Nephron progenitor cell (in vitro differentiated cells): ENCODE results near the gene INPP4B.

Experiments used
- DNase-seq: peaks from one replicate; pipeline ENCODE4 v3.0.0; 2021
- H3K27ac Mint-ChIP-seq: 2 replicates; pipeline ENCODE4 v1.8.0; 2021; ENCODE audit warnings: mild to moderate bottlenecking, moderate library complexity, mixed read lengths
- H3K27me3 Mint-ChIP-seq: 2 replicates; pipeline ENCODE4 v1.8.0; 2021; ENCODE audit warnings: mild to moderate bottlenecking, low read depth, mixed read lengths; ENCODE audit not compliant: poor library complexity
- H3K36me3 Mint-ChIP-seq: 2 replicates; pipeline ENCODE4 v1.8.0; 2021; ENCODE audit warnings: low read depth, mixed read lengths
- H3K4me1 Mint-ChIP-seq: 2 replicates; pipeline ENCODE4 v1.8.0; 2021; ENCODE audit warnings: mixed read lengths
- H3K4me3 Mint-ChIP-seq: 2 replicates; pipeline ENCODE4 v1.8.0; 2021; ENCODE audit warnings: mild to moderate bottlenecking, moderate library complexity, mixed read lengths
- H3K9me3 Mint-ChIP-seq: 2 replicates; pipeline ENCODE4 v1.8.0; 2021; ENCODE audit warnings: mild to moderate bottlenecking, moderate library complexity, mixed read lengths
- TF ChIP-seq, protein P1 (sequence below): fragments of 200-600 bp; sonication (generic); IDR thresholded peaks from 2 replicates; pipeline ENCODE4 v1.5.0; 2021; ENCODE audit warnings: antibody characterized with exemption

The INPP4B gene

DNA sequence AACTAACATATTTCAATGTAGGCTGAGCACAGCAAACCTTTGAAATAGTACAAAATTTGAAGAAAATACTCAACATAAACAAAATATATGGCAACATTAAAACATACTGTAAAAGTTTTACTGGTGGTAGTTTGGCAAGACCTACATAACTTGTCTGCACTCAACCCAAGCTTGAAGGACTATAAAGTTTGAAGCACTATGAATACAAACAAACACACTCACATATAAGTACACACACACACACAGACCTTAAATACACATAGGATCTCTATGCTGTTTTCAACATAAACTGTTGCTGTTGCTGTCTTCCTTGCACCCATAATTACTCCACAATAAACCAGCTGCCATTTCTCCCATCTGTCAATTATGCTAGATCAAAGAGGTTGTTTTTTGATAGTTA is 620.1 kb downstream of the INPP4B start:
- Mint-ChIP-seq H3K4me1 (no peaks in the 10 kb centered on the region), H3K27ac (no peak overlapping the region), H3K9me3 (no peaks in the 10 kb centered on the region), H3K4me3 (no peak overlapping the region), H3K27me3 (peaks cover 3% of the 10 kb centered on the region), H3K36me3 (no peaks in the 10 kb centered on the region)
- TF ChIP-seq, protein P1, sequence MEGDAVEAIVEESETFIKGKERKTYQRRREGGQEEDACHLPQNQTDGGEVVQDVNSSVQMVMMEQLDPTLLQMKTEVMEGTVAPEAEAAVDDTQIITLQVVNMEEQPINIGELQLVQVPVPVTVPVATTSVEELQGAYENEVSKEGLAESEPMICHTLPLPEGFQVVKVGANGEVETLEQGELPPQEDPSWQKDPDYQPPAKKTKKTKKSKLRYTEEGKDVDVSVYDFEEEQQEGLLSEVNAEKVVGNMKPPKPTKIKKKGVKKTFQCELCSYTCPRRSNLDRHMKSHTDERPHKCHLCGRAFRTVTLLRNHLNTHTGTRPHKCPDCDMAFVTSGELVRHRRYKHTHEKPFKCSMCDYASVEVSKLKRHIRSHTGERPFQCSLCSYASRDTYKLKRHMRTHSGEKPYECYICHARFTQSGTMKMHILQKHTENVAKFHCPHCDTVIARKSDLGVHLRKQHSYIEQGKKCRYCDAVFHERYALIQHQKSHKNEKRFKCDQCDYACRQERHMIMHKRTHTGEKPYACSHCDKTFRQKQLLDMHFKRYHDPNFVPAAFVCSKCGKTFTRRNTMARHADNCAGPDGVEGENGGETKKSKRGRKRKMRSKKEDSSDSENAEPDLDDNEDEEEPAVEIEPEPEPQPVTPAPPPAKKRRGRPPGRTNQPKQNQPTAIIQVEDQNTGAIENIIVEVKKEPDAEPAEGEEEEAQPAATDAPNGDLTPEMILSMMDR: no peak
- no peak for DNase-seq

DNA sequence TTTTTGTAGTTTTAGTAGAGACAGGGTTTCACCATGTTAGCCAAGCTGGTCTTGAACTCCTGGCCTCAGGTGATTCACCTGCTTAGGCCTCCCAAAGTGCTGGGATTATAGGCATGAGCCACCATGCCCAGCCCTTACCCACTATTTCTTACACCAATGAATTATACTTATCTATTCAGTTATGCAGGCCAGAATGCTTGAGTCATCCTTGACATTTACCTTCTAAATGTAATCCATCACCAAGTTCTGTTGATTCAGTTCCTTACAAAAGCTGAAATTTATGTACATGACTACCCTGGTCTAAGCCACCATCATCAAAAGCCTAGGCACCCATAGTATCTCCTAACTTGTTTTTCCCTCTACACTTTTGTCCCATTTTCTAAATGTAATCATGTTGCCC is 624.0 kb downstream of the INPP4B start:
- TF ChIP-seq, protein P1: no peak
- Mint-ChIP-seq H3K4me3 (no peak overlapping the region), H3K27me3 (no peaks in the 10 kb centered on the region), H3K27ac (no peak overlapping the region), H3K36me3 (no peaks in the 10 kb centered on the region), H3K4me1 (no peaks in the 10 kb centered on the region), H3K9me3 (no peaks in the 10 kb centered on the region)
- DNase-seq: no peak

DNA sequence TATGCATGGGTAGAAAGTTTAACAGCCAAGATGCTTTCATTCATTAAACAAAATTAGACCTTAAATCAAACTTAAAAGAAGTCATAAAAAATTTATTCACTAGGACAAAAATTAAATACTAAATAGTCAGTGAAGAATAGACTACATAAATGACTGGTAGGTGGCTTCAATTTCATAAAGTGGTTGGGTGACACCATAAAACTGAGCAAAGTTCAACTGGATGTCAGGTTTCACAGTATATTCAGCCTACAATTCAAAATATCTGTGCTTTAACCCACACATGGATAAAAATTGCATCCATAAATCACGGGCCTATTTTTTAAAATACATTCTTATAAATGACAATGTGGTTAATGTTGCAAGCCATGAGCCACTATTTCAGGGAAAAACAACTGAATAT is 627.4 kb downstream of the INPP4B start:
- no peaks in the 10 kb centered on the region for H3K4me1 Mint-ChIP-seq
- peaks cover 5% of the 10 kb centered on the region for H3K36me3 Mint-ChIP-seq
- H3K27ac Mint-ChIP-seq: no peak overlapping the region
- no peaks in the 10 kb centered on the region for H3K27me3 Mint-ChIP-seq
- no peaks in the 10 kb centered on the region for H3K9me3 Mint-ChIP-seq
- no peak for DNase-seq
- TF ChIP-seq, protein P1: no peak
- H3K4me3 Mint-ChIP-seq: no peak overlapping the region

DNA sequence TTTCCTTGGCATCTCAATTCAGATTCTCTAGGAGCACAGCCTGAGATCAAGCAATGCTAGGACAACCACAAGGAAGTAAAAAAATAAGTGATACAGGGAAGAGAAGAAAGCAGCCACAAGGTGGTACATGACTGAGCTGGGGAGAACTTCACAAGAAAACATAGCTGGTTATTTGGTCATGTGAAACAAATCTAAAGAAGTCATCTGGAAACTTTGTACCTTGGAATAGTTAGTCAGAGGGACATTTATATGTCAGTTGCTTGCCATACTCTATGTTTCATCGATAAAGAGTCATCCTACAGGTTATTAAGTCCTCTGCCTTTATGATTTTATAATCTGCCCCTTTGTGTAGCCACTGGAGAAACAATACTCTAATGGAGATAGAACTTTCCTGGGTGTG is 634.7 kb downstream of the INPP4B start:
- no peak for DNase-seq
- H3K27ac Mint-ChIP-seq: no peak overlapping the region
- no peaks in the 10 kb centered on the region for H3K9me3 Mint-ChIP-seq

DNA sequence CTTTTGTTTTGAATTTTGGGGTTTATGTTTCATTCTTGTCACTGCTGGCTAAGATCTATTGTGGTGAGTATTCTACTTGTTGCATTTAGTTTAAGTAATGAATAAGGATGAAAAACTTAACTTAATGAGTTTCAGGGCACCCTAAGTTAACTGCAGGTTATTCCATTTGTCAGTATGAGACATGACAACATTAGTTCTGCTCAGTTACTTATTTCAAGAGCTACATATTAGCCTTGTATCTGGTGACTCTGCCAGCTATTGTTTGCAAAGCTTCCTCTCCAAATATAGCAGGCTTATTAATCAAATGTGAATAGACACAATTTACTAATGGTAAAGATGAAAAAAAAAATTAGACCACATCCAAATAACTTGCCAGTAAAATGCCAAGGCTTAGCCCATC is 642.6 kb downstream of the INPP4B start:
- Mint-ChIP-seq H3K9me3 (no peaks in the 10 kb centered on the region), H3K4me3 (no peak overlapping the region), H3K27ac (no peak overlapping the region), H3K27me3 (no peaks in the 10 kb centered on the region), H3K36me3 (no peaks in the 10 kb centered on the region), H3K4me1 (no peaks in the 10 kb centered on the region)
- DNase-seq: no peak
- TF ChIP-seq, protein P1: no peak

More for the DNA sequence above, 634.7 kb downstream of the INPP4B start:
- H3K27me3 Mint-ChIP-seq: no peaks in the 10 kb centered on the region
- H3K4me3 Mint-ChIP-seq: no peak overlapping the region
- H3K4me1 Mint-ChIP-seq: no peaks in the 10 kb centered on the region
- H3K36me3 Mint-ChIP-seq: peaks cover 5% of the 10 kb centered on the region
- TF ChIP-seq, protein P1: no peak

DNA sequence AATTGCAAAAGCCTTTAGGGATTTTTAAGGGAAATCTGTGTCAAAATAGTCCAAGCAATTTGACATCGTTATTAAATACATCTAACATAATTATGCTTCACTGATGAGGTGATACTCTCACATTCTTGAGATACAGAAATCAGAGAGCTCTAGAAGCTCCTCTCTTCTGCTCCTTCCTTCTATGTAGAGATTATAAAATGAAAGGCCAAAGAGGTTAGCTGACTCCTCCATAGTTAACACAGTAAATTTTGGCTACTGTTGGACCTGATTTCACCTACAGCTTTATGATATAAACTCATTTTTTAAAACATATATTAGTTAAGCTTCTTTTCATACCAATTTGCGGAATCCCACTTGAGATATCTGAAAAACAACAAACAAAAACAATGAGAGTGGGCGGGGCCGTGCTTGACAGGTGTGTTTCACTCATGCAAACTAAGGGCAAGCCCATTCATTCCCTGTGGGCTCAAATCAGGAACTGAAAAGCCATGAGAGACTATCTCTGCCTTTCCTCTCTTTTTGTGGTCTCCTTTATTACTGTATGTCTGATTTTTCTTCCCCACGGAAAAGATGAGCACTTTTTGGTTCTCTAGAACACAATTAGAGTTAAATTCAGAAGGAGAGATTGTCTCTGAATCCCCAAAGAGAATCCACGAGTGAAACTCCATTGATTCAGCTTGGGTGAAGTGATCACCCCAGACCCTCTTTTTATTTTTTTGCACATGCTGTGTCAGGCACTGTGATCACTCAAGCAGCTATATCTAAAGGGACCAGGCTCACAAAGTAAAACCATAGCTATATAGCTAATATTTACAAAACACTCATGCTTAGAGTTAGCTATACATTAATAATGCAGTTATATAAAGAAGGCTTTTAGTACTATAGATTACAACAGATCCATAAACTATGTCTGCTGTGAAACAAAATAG is 643.4 kb downstream of the INPP4B start:
- no peak overlapping the region for H3K27ac Mint-ChIP-seq
- TF ChIP-seq, protein P1: no peak
- H3K9me3 Mint-ChIP-seq: no peaks in the 10 kb centered on the region
- H3K36me3 Mint-ChIP-seq: no peaks in the 10 kb centered on the region
- H3K4me1 Mint-ChIP-seq: no peaks in the 10 kb centered on the region
- H3K27me3 Mint-ChIP-seq: no peaks in the 10 kb centered on the region
- H3K4me3 Mint-ChIP-seq: no peak overlapping the region
- no peak for DNase-seq
